Fibroblast of the aortic adventitia (primary cell): ENCODE data around the gene EPSTI1. TPM values are rescaled to one million over a fixed set of nuclear protein-coding genes. Genes with fewer than 3 reads are reported as not detected.
"Not testable (repeated sequence)": the region's sequence is repeated elsewhere in the genome, so short reads cannot be mapped to it uniquely, and the experiment has no call there.

Experiments used
- DNase-seq: peaks from one replicate; pipeline ENCODE4 v3.0.0-alpha.2; 2010; ENCODE audit warnings: low read depth
- H3K4me3 ChIP-seq: 2 replicates; pipeline ENCODE4 v1.5.1; 2011; ENCODE audit warnings: low read depth, mild to moderate bottlenecking, control low read depth, low read length, moderate library complexity
- CTCF ChIP-seq: IDR thresholded peaks from 2 replicates; pipeline ENCODE4 v1.5.1; 2011; ENCODE audit warnings: mild to moderate bottlenecking, low read length, control low read depth, inconsistent platforms; ENCODE audit not compliant: insufficient read depth
- total RNA-seq: library from RNA; depleted of rRNA; stranded (reverse); fragments of >200 nt; gene quantifications from 2 replicates; pipeline ENCODE4 v1.2.3, GENCODE V29; 2012; ENCODE audit warnings: low replicate concordance

The EPSTI1 gene
- total RNA-seq, 1 donor = 2.0 TPM

- H3K4me3 ChIP-seq = no peak overlapping the region
- no peak for TF ChIP-seq CTCF
- no peak for DNase-seq
Observed at GRCh38 chr13:42864952-42865767, 126.9 kb downstream of the EPSTI1 start.

- not testable (repeated sequence) for DNase-seq, H3K4me3 ChIP-seq
Observed at GRCh38 chr13:42862370-42862769, 129.7 kb downstream of the EPSTI1 start.

GRCh38 chr13:42860485-42860884, 131.6 kb downstream of the EPSTI1 start:
- no peak for TF ChIP-seq CTCF
- no peak overlapping the region for H3K4me3 ChIP-seq
- no peak for DNase-seq

- DNase-seq = no peak
- no peak overlapping the region for H3K4me3 ChIP-seq
- no peak for TF ChIP-seq CTCF
Observed at GRCh38 chr13:42859760-42860159, 132.3 kb downstream of the EPSTI1 start.

- DNase-seq = no peak
Observed at GRCh38 chr13:42855410-42855809, 136.6 kb downstream of the EPSTI1 start.

GRCh38 chr13:42852136-42852535, 139.9 kb downstream of the EPSTI1 start:
- no peak for TF ChIP-seq CTCF
- no peak overlapping the region for H3K4me3 ChIP-seq
- DNase-seq = no peak

More at GRCh38 chr13:42855410-42855809, 136.6 kb downstream of the EPSTI1 start:
- no peak overlapping the region for H3K4me3 ChIP-seq
- no peak for TF ChIP-seq CTCF

- no peak for DNase-seq
- H3K4me3 ChIP-seq = no peak overlapping the region
- TF ChIP-seq CTCF = no peak
Observed at GRCh38 chr13:42849200-42849599, 142.8 kb downstream of the EPSTI1 start.
